NCI-H748 (cell line): ENCODE data around the gene GPR135.

Experiments used
- DNase-seq: peaks from one replicate; lab custom pipeline; 2025; ENCODE audit not compliant: unreplicated experiment; lab: John Stamatoyannopoulos, UW

GPR135 gene

GRCh38 chr14:59425322-59425935 lies 39.8 kb downstream of the GPR135 start:
- DNase-seq, result no peak

GRCh38 chr14:59424341-59425071 lies 40.7 kb downstream of the GPR135 start:
- no peak for DNase-seq

GRCh38 chr14:59422069-59422881 lies 42.9 kb downstream of the GPR135 start:
- peak; percentile 37 for DNase-seq

DNA sequence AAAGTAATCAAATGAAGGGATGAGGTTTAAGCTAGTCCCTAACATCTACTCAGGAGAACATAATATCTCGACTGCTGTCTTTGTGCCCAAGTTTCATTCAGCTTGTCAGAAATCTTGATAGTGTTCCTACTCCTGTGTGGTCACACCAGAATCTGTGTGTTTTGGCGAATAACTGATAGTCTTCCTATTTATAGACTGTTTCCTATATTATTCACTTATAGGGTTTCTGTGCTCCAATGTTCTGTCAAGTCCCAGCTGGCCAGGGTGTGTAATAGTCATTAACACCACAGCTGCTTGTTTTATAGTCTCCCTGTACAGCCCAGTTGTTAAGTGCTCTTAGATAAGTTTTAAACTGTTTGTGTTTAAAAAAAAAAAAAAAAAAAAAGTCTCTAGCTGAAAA lies 45.9 kb downstream of the GPR135 start:
- no peak for DNase-seq

GRCh38 chr14:59417311-59417710 lies 47.9 kb downstream of the GPR135 start:
- no peak for DNase-seq

DNA sequence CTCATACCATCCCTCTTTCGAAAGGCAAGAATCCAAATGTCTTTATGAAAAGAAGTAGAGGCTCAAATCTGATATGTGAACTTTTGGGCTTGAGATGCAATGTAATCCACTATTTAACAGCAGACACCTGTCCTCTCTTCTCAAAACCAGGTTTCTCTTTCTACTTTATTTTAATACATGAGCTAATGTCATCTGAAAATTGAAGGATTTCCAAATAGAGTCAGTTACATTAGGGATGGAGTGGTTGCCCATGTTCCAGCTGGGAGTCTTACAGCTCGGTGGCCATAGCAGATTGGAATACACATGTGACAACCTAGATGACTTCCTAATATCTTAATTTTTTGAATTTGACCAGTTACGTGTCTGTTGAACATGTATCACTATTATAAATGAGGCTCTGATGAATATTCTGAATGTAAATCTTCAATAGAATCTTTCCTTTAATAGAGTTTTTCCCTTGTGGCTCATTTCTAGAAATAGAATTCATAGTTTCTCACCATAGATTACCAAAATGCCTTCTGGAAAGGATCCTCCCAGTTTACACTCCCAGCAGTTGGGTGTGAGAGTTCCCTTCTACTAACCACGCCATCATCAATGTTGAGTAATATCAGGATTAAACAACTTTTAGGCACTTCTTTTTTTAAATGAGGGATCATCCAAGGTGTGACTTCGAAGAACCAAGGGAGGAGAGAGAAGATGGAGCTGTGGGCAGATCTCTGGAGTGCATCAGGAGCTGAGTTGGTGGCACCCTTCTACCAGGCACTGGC lies 49.2 kb downstream of the GPR135 start:
- no peak for DNase-seq
